GM12878 (cell line): ENCODE results near the gene BAHD1. TPM values are rescaled to one million over a fixed set of nuclear protein-coding genes. Genes with fewer than 3 reads are reported as not detected.

Experiments used
- ATAC-seq: fragments of 200-7000 bp; cut with Tn5 transposase; 3 replicates; pipeline ENCODE4 v1.9.1; 2020; ENCODE audit warnings: mild to moderate bottlenecking, moderate library complexity
- BruUV-seq: library from RNA; stranded (reverse); fragments of 400-500 nt; replicated peaks from 2 replicates; lab custom pipeline; 2021; lab: Mats Ljungman, UMichigan
- CTCF ChIA-PET: fragments of 300-600 bp; sonication (Branson Sonifier 250); formaldehyde crosslinking; extraction: SDS; loops from one replicate; lab custom pipeline; 2021; ENCODE audit warnings: inconsistent platforms; lab: Yijun Ruan, JAX
- POLR2A ChIA-PET: fragments of 350-600 bp; formaldehyde crosslinking; extraction: SDS; loops from one replicate; lab custom pipeline; 2021; ENCODE audit warnings: inconsistent platforms; lab: Charles Lee
- RAD21 ChIA-PET: fragments of 300-600 bp; sonication (Branson Sonifier 250); formaldehyde crosslinking; loops from one replicate; lab custom pipeline; 2023; ENCODE audit warnings: antibody characterized with exemption; ENCODE audit not compliant: unreplicated experiment; lab: Charles Lee
- SMC1A ChIA-PET: fragments of 300-600 bp; sonication (Branson Sonifier 250); formaldehyde crosslinking; loops from one replicate; lab custom pipeline; 2023; ENCODE audit not compliant: unreplicated experiment, uncharacterized antibody; lab: Charles Lee
- DNase-seq: peaks from one replicate; pipeline ENCODE4 v3.0.0-alpha.2; 2011; ENCODE audit warnings: low read depth, low spot score
- FAIRE-seq: peaks from 3 replicates; lab custom pipeline; 2011; peaks lifted over from hg19 to GRCh38; lab: Jason Lieb, UNC
- H2AFZ ChIP-seq: 2 replicates; pipeline ENCODE4 v1.6.0; 2011; ENCODE audit warnings: low read depth, low read length, control low read depth; ENCODE audit not compliant: control insufficient read depth
- H3K27ac ChIP-seq: 2 replicates; pipeline ENCODE4 v1.5.1; 2011; ENCODE audit warnings: control low read depth; ENCODE audit not compliant: control insufficient read depth, insufficient read depth
- H3K27me3 ChIP-seq, 2 experiments: replicated peaks in 1 of 2; 2 replicates each; pipeline versions ENCODE4 v1.6.0 to v1.6.1; 2011; ENCODE audit warnings: low read length in 1 of 2; ENCODE audit not compliant: control insufficient read depth in 2 of 2, insufficient read depth in 2 of 2
- H3K36me3 ChIP-seq, 2 experiments: 2 replicates each; pipeline ENCODE4 v1.5.1; 2011; ENCODE audit warnings: low read length in 1 of 2; ENCODE audit not compliant: control insufficient read depth in 2 of 2, insufficient read depth in 2 of 2
- H3K4me1 ChIP-seq: 2 replicates; pipeline ENCODE4 v1.6.1; 2011; ENCODE audit warnings: mild to moderate bottlenecking, low read length, moderate library complexity, mixed read lengths; ENCODE audit not compliant: control insufficient read depth, insufficient read depth
- H3K4me2 ChIP-seq: 2 replicates; pipeline ENCODE4 v1.6.0; 2011; ENCODE audit warnings: control low read depth; ENCODE audit not compliant: control insufficient read depth, insufficient read depth
- H3K4me3 ChIP-seq: fragments of 200-600 bp; sonication (generic); 2 replicates; pipeline ENCODE4 v1.5.1; 2016
- H3K79me2 ChIP-seq: 2 replicates; pipeline ENCODE4 v1.6.0; 2011; ENCODE audit warnings: low read length; ENCODE audit not compliant: control insufficient read depth, insufficient read depth
- H3K9ac ChIP-seq: 2 replicates; pipeline ENCODE4 v1.8.0; 2011; ENCODE audit warnings: low read length, control low read depth, mixed read lengths; ENCODE audit not compliant: control insufficient read depth, insufficient read depth
- H3K9me3 ChIP-seq: replicated peaks from 3 replicates; pipeline ENCODE4 v1.5.1; 2011; ENCODE audit warnings: mild to moderate bottlenecking, low read length; ENCODE audit not compliant: control insufficient read depth, insufficient read depth
- H4K20me1 ChIP-seq: 2 replicates; pipeline ENCODE4 v1.6.0; 2011; ENCODE audit not compliant: control insufficient read depth, insufficient read depth
- CEBPB ChIP-seq, 2 experiments: fragments of 150-350 bp in 1 of 2; IDR thresholded peaks; 2 replicates each; pipeline ENCODE4 v1.6.1; 2012 to 2014; ENCODE audit warnings: low read depth in 2 of 2, low read length in 2 of 2, borderline replicate concordance in 1 of 2, inconsistent platforms in 1 of 2
- E4F1 ChIP-seq: fragments of 450-650 bp; IDR thresholded peaks from 2 replicates; pipeline ENCODE4 v1.6.1; 2018; ENCODE audit warnings: borderline replicate concordance, mild to moderate bottlenecking; ENCODE audit not compliant: partially characterized antibody
- WGBS: methylation state at CpG from one replicate; pipeline ENCODE4 v1.1.6; 2016; ENCODE audit warnings: low lambda C conversion rate; ENCODE audit not compliant: insufficient replicate concordance, insufficient coverage; ENCODE audit errors: missing lambda C conversion rate; 5-methylcytosine and 5-hydroxymethylcytosine counted together
- in situ Hi-C: fragments of 300-500 bp; cut with MboI; formaldehyde crosslinking; loops from 9 replicates; pipeline ENCODE4 v1.14.3; 2018; ENCODE audit warnings: mixed read lengths
- intact Hi-C: fragments of 100-400 bp; cut with micrococcal nuclease; formaldehyde crosslinking; loops from one replicate; pipeline ENCODE4 v1.14.2; 2022; ENCODE audit not compliant: unreplicated experiment
- polyA plus RNA-seq, 11 experiments: library from polyadenylated mRNA; depleted of rRNA in 4 of 11; unstranded in 6 of 11; stranded (reverse) in 5 of 11; fragments of >200 nt; fragmentation: Nextera tagmentation in 4 of 11; fragmentation: Illumina TruSeq in 1 of 11; extraction: Ambion mirVana in 4 of 11; extraction: Trizol in 1 of 11; gene quantifications; 1 replicate in 1 of 11; 2 replicates in 10 of 11; pipeline versions ENCODE4 v1.2.1 to v1.2.3, GENCODE V29; 2011 to 2016; ENCODE audit warnings: inconsistent platforms in 2 of 11, missing spikeins in 2 of 11, low read depth in 1 of 11
- total RNA-seq, 4 experiments: library from RNA; depleted of rRNA in 3 of 4; stranded (reverse); fragments of >200 nt in 3 of 4; fragmentation: Illumina TruSeq in 1 of 4; extraction: Trizol in 1 of 4; gene quantifications; 2 replicates each; pipeline versions ENCODE4 v1.2.1 to v1.2.3, GENCODE V29; 2013 to 2021

Gene BAHD1
- total and polyA plus RNA-seq, 10 of the 15 experiments (the other 5 are each of a cell fraction or from before 2014, with no cell fraction given) = 0.21 to 21.8 (median 5.8) TPM

DNA sequence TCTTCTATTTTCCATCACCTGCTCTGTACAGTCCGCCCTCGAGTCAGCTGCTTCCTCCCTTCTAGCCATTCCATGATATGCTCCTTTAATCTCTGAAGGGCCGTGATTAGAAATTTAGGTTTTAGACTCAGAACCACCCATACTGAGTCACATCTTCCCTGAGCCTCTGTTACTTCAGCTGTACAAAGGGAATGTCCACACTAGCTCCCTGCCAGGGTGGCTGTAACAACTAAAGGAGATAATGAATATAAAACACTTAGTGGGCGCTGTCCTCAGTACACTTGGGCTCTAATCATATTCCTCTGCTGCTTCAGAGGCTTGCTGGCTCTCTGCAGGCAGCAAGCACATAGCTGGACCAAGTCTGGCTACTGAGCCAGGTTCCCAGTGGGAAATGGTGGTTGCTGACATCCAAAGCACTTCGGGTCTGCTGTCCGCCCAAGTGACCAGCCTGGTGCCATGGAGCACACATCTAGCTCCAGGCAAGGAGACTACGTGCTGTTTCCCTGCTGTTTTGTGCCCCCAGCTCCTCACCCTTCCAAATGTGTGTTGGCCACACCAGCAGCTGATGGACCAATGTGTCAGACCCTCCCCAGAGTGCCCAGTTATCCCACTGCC is 29.1 kb downstream of the BAHD1 start:
- Histone ChIP-seq H2AFZ (peak overlapping the region; percentile 77; the same call in 1 of the 2 replicates), H3K9ac (no peak overlapping the region), H4K20me1 (no peaks in the 10 kb centered on the region), H3K9me3 (no peaks in the 10 kb centered on the region), H3K4me2 (peak overlapping the region; percentile 54; the same call in 1 of the 2 replicates), H3K4me3 (peak overlapping the region; percentile 43; the same call in 1 of the 2 replicates), H3K27me3 (no peaks in the 10 kb centered on the region), H3K79me2 (peaks cover 9% of the 10 kb centered on the region), H3K4me1 (peaks cover 21% of the 10 kb centered on the region), H3K36me3 (peaks cover 6 to 10% of the 10 kb centered on the region in 2 experiments), H3K27ac (no peak overlapping the region)
- ChIA-PET RAD21 (no interaction called here), POLR2A (interaction anchor here (1.1 to 1.3 kb wide), 3 partner anchors 19 to 27 kb away, joined by 3 to 4 read pairs (median 3); no protein-coding TSS in a partner anchor), CTCF (interaction anchor here (1.0 to 1.3 kb wide), 5 partner anchors 13 to 95 kb away, joined by 3 to 4 read pairs (median 3); partner anchors contain the start of gene CCDC32), SMC1A (interaction anchor here (0.6 to 1.2 kb wide), 2 partner anchors 25 to 119 kb away, joined by 3 read pairs; no protein-coding TSS in a partner anchor)
- in situ Hi-C loops = no loop called here
- ATAC-seq (no peak), DNase-seq (no peak), FAIRE-seq (no peak)
- 88% methylated on average over 7 of the region's 7 CpGs for WGBS
- BruUV-seq = no TSS peak
- intact Hi-C loops = no loop called here
- TF ChIP-seq CEBPB (IDR thresholded peaks at IDR 0.05; ENCODE audit: borderline replicate concordance in 1 of 2, low read depth in 2 of 2, low read length in 2 of 2) (no peak), E4F1 (no peak)
